Transverse colon (tissue), 4 donors: ENCODE data around the gene E2F4. TPM values are rescaled to one million over a fixed set of nuclear protein-coding genes. Genes with fewer than 3 reads are reported as not detected.

Experiments used
- DNase-seq: peaks from one replicate; pipeline ENCODE4 v3.0.0-alpha.2; 2019
- H3K27ac ChIP-seq, 4 donors: fragments of 200-600 bp; sonication (generic); 2 replicates each; pipeline ENCODE4 v1.5.1; 2016 to 2018; ENCODE audit warnings: inconsistent platforms in 4 of 4
- H3K27me3 ChIP-seq: fragments of 200-600 bp; sonication (generic); 2 replicates; pipeline ENCODE4 v1.5.1; 2017; ENCODE audit warnings: inconsistent platforms
- H3K36me3 ChIP-seq, 4 donors: fragments of 200-600 bp; sonication (generic); 2 replicates each; pipeline ENCODE4 v1.5.1; 2017 to 2019; ENCODE audit warnings: inconsistent platforms in 4 of 4
- H3K4me1 ChIP-seq, 4 donors: fragments of 200-600 bp; sonication (generic); 2 replicates each; pipeline ENCODE4 v1.5.1; 2017 to 2020; ENCODE audit warnings: inconsistent platforms in 4 of 4
- H3K4me3 ChIP-seq, 4 donors: fragments of 200-600 bp; sonication (generic); 1 replicate in 1 of 4; 2 replicates in 3 of 4; pipeline versions ENCODE4 v1.5.1 to v1.6.1; 2017 to 2019; ENCODE audit warnings: inconsistent platforms in 4 of 4
- H3K9me3 ChIP-seq, 2 donors: fragments of 200-600 bp; sonication (generic); 2 replicates each; pipeline ENCODE4 v1.5.1; 2017 to 2019; ENCODE audit warnings: inconsistent platforms in 2 of 2
- EP300 ChIP-seq: sonication (generic); formaldehyde crosslinking; IDR thresholded peaks from one replicate; pipeline ENCODE4 v1.6.1; 2017; ENCODE audit warnings: antibody characterized with exemption, low read depth
- POLR2A ChIP-seq: fragments of 450-650 bp; IDR thresholded peaks from one replicate; pipeline ENCODE4 v1.6.1; 2016; ENCODE audit warnings: antibody characterized with exemption, mild to moderate bottlenecking, moderate library complexity
- POLR2AphosphoS5 ChIP-seq, 3 donors: sonication (generic); formaldehyde crosslinking; IDR thresholded peaks; one replicate each; pipeline ENCODE4 v1.6.1; 2016; ENCODE audit warnings: antibody characterized with exemption in 3 of 3
- WGBS, 2 donors: methylation state at CpG; one replicate each; pipeline ENCODE4 v1.1.5; 2018; ENCODE audit warnings: low coverage in 1 of 2; 5-methylcytosine and 5-hydroxymethylcytosine counted together
- in situ Hi-C, 4 donors: fragments of 200-750 bp; cut with MboI; loops; one replicate each; pipeline versions ENCODE4 v1.15.0 to v1.15.1; 2017; ENCODE audit warnings: low sequenced_read_pairs in 3 of 4, low pct_ligation_motif_present in 1 of 4, low pct_unique_long_range_greater_than_20kb in 1 of 4
- intact Hi-C: fragments of 100-400 bp; cut with DNase I; formaldehyde crosslinking; loops from one replicate; pipeline ENCODE4 v1.15.1; 2023; ENCODE audit warnings: low total_unique reads
- total RNA-seq, 4 donors: library from RNA; depleted of rRNA; stranded (reverse); fragments of >200 nt; gene quantifications; one replicate each; pipeline ENCODE4 v1.1.0, GENCODE V29; 2016
- TF ChIP-seq, protein P1 (sequence below), 5 experiments: fragments of 200-600 bp in 3 of 5; fragments of 450-650 bp in 2 of 5; sonication (generic) in 3 of 5; IDR thresholded peaks; 1 replicate in 2 of 5; 2 replicates in 3 of 5; pipeline ENCODE4 v1.5.1; 2016 to 2017; ENCODE audit warnings: antibody characterized with exemption in 5 of 5, inconsistent platforms in 3 of 5, mild to moderate bottlenecking in 2 of 5, moderate library complexity in 1 of 5

The E2F4 gene
- total RNA-seq, 4 donors from 2014 or later = 97.5 to 224 (median 159) TPM

DNA sequence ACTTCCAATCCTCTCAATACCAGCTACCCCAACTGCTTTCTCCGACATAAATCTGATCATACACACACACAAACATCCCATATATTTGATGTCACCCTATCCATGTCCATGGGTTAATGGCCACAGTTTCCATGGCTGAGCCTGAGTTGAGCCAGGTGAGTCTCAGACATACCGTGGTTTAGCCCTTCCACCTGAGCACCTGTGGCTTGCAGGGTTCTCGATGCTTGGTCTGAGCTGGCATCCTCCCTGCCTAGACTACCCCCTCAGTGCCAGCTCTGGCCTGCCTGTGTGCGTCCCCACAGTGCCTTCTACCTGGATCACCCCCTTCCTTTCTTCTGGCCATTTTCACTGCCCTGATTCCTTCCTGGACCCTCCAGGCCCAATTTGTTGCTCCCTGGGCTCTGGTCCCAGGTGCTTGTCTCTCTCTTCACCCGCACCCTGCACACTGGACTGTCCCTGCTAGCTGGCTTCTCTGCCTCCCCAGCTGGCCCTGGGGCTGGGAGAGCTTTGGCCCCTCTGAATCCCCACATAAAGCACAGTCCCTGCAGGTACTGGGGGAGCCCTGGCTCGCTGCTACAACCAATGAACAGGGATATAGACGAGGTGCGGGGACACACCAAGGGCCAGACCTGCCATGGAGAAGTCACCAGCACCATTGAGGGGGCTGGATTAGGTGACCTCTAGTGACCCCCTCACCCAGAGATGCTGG lies 14.3 kb downstream of the E2F4 start:
- intact Hi-C loops (no loop called here), in situ Hi-C loops (no loop called here)
- H3K4me3 ChIP-seq = no peak overlapping the region
- no peak overlapping the region for H3K27ac ChIP-seq
- no peaks in the 10 kb centered on the region for H3K9me3 ChIP-seq
- no peaks in the 10 kb centered on the region for H3K4me1 ChIP-seq
- DNase-seq = no peak
- TF ChIP-seq, protein P1, sequence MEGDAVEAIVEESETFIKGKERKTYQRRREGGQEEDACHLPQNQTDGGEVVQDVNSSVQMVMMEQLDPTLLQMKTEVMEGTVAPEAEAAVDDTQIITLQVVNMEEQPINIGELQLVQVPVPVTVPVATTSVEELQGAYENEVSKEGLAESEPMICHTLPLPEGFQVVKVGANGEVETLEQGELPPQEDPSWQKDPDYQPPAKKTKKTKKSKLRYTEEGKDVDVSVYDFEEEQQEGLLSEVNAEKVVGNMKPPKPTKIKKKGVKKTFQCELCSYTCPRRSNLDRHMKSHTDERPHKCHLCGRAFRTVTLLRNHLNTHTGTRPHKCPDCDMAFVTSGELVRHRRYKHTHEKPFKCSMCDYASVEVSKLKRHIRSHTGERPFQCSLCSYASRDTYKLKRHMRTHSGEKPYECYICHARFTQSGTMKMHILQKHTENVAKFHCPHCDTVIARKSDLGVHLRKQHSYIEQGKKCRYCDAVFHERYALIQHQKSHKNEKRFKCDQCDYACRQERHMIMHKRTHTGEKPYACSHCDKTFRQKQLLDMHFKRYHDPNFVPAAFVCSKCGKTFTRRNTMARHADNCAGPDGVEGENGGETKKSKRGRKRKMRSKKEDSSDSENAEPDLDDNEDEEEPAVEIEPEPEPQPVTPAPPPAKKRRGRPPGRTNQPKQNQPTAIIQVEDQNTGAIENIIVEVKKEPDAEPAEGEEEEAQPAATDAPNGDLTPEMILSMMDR (IDR thresholded peaks at IDR 0.05) = no peak
- TF ChIP-seq EP300 (no peak), POLR2AphosphoS5 (IDR thresholded peaks at IDR 0.05) (no peak), POLR2A (no peak)
- H3K36me3 ChIP-seq = peaks cover 0 to 18% (median 0%) of the 10 kb centered on the region in 4 donors
- 89 to 98% methylated on average over 4 to 8 of the region's 8 CpGs for WGBS, 2 donors
- H3K27me3 ChIP-seq = no peaks in the 10 kb centered on the region

DNA sequence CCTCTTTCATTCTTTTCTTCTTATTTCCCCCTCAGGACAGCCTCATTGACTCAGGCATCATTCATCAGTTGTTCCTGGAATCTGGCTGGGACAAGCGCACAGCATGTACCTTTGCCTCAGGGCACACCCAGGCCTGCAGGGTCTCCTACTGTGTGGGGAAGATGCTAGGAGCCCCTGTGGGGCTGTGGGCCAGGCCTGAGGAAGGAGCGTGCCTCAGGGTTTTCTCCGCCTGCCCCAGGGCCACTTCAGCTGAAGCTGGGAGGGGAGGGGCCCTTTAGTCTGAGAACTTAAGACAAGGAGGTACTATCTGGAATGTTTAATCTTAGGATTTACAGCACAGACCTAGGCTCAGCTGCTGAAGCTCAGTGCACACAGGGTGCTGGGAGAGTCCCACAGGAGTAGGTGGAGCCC lies 14.9 kb downstream of the E2F4 start:
- WGBS, 2 donors = 91% methylated on average over 3 of the region's 3 CpGs; no CpG with 5 or more reads in 1 of the 2 donors
- intact Hi-C loops = no loop called here
- in situ Hi-C loops = no loop called here
- no peak for DNase-seq
- Histone ChIP-seq H3K4me3 (no peak overlapping the region), H3K9me3 (no peaks in the 10 kb centered on the region), H3K27me3 (no peaks in the 10 kb centered on the region), H3K27ac (no peak overlapping the region), H3K4me1 (no peaks in the 10 kb centered on the region), H3K36me3 (peaks cover 0 to 13% (median 0%) of the 10 kb centered on the region in 4 donors)
- TF ChIP-seq, protein P1 (IDR thresholded peaks at IDR 0.05) = no peak
- TF ChIP-seq POLR2A (no peak), POLR2AphosphoS5 (IDR thresholded peaks at IDR 0.05) (no peak), EP300 (no peak)

DNA sequence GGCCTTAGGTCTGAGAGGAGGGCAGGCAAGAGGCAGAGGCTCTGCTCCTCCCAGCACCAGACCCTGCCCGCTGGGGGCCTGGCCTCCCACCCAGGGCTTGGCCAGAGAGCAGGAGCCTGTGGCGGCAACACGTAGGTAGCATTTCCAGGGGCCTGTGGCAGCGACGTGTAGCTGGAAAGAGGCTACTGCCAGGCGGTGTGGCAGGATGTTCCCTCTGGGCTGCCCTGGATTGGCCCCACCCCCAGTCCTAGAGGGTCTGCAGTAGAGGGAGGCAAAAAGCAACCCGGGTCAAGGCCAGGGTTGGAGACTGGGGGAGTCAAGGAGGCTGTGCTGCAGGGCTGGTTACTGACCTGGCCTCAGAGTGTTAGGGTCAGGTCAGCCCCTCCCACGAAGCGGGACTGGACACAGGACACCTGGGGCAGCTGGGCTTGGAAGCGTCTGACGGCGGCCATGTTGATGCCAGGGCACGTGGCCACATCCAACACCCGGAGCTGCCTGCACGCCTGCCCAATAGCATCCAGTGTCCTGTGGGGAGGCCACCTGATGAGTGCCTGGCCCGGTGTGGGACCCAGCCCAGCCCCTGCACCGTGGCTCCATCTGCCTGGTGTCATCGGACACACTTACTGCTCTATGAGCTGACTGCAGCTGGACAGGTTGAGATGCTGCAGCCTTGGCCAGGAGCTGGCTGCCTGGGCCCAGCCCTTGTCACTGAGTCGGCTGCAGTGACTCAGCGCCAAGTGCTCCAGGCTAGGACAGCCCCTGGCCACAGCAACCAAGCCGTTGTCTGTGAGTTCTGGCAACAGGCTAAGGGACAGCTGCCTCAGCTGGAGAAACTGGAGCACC lies 15.5 kb downstream of the E2F4 start:
- TF ChIP-seq POLR2AphosphoS5 (IDR thresholded peaks at IDR 0.05) (no peak), POLR2A (no peak), EP300 (no peak)
- TF ChIP-seq, protein P1 (IDR thresholded peaks at IDR 0.05) = no peak
- Histone ChIP-seq H3K27me3 (no peaks in the 10 kb centered on the region), H3K27ac (no peak overlapping the region), H3K4me1 (no peaks in the 10 kb centered on the region), H3K36me3 (peaks cover 0 to 6% (median 0%) of the 10 kb centered on the region in 4 donors), H3K9me3 (no peaks in the 10 kb centered on the region), H3K4me3 (no peak overlapping the region)
- intact Hi-C loops = no loop called here
- 67% methylated on average over 19 of the region's 21 CpGs; no CpG with 5 or more reads in 1 of the 2 donors for WGBS, 2 donors
- no peak for DNase-seq
- in situ Hi-C loops = no loop called here

DNA sequence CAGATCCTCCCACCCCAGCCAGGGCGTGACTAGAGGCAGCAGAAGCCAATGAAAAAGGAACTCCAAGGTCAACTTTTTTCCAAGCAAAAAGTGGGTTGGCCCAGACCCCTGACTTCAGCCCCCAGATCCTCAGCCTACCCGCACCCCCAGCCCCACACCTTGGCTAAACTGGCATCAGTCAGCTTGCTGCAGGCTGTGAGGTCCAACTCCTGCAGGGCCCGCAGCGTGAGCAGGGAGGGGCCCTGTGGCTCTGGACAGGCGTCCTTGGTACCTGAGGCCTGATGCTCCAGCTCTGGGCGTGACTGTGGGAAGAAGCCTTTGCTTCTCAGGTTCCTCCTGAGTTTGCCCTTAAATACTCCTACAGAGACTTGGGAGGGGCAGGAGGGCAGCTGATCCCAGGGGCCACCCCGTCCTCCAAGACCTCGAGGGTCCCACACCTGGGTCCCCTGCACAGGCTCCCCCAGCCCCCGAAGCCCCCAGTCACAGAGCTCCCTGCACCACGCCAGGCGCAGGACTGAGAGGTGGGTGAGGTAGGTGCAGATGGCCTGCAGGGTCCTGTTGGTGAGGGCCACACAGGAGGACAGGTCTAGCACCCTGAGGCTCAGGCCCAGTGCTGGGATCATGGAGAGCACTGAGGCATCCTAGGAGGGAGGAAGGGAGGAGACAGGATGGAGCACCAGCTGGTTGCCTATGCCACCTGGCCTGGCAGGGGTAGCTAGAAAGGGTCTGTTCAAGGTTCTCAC lies 16.4 kb downstream of the E2F4 start:
- H3K9me3 ChIP-seq = no peaks in the 10 kb centered on the region
- H3K27ac ChIP-seq = no peak overlapping the region
- no peak for DNase-seq
- H3K27me3 ChIP-seq = no peaks in the 10 kb centered on the region
- in situ Hi-C loops (no loop called here), intact Hi-C loops (no loop called here)
- TF ChIP-seq, protein P1 (IDR thresholded peaks at IDR 0.05) = no peak
- TF ChIP-seq POLR2AphosphoS5 (IDR thresholded peaks at IDR 0.05) (no peak), EP300 (no peak), POLR2A (no peak)
- no peaks in the 10 kb centered on the region for H3K36me3 ChIP-seq
- 85% methylated on average over 10 of the region's 11 CpGs; no CpG with 5 or more reads in 1 of the 2 donors for WGBS, 2 donors
- no peaks in the 10 kb centered on the region for H3K4me1 ChIP-seq
- no peak overlapping the region for H3K4me3 ChIP-seq
